Gastroesophageal sphincter (tissue), 4 donors: ENCODE results near the gene UGCG. TPM values are rescaled to one million over a fixed set of nuclear protein-coding genes. Genes with fewer than 3 reads are reported as not detected.

Experiments used
- ATAC-seq: fragments of 150-250 bp; one replicate; pipeline ENCODE4 v1.9.1; 2016; ENCODE audit warnings: mild to moderate bottlenecking, moderate library complexity
- H3K27ac ChIP-seq, 4 donors: fragments of 200-600 bp; sonication (generic) in 3 of 4; 1 replicate in 3 of 4; 2 replicates in 1 of 4; pipeline ENCODE4 v1.5.1; 2016 to 2019
- H3K27me3 ChIP-seq: fragments of 200-600 bp; sonication (generic); one replicate; pipeline ENCODE4 v1.5.1; 2019
- H3K36me3 ChIP-seq, 2 donors: fragments of 200-600 bp; sonication (generic); one replicate each; pipeline ENCODE4 v1.5.1; 2019; ENCODE audit warnings: control low read depth in 1 of 2
- H3K4me1 ChIP-seq, 3 donors: fragments of 200-600 bp; sonication (generic); 1 replicate in 2 of 3; 2 replicates in 1 of 3; pipeline ENCODE4 v1.5.1; 2016 to 2019; ENCODE audit warnings: control low read depth in 2 of 3
- H3K4me3 ChIP-seq, 2 donors: fragments of 200-600 bp; sonication (generic); one replicate each; pipeline ENCODE4 v1.5.1; 2019; ENCODE audit warnings: mild to moderate bottlenecking in 1 of 2, moderate library complexity in 1 of 2
- H3K9me3 ChIP-seq, 3 donors: fragments of 200-600 bp; sonication (generic); one replicate each; pipeline ENCODE4 v1.5.1; 2017 to 2019; ENCODE audit warnings: control low read depth in 2 of 3
- EP300 ChIP-seq: sonication (generic); formaldehyde crosslinking; IDR thresholded peaks from one replicate; pipeline ENCODE4 v1.6.1; 2017; ENCODE audit warnings: antibody characterized with exemption, mild to moderate bottlenecking
- POLR2A ChIP-seq, 2 donors: fragments of 450-650 bp; IDR thresholded peaks; one replicate each; pipeline ENCODE4 v1.6.1; 2017; ENCODE audit warnings: antibody characterized with exemption in 2 of 2, mild to moderate bottlenecking in 2 of 2, moderate library complexity in 1 of 2
- POLR2AphosphoS5 ChIP-seq: sonication (generic); formaldehyde crosslinking; IDR thresholded peaks from one replicate; pipeline ENCODE4 v1.6.1; 2017; ENCODE audit warnings: antibody characterized with exemption
- WGBS, 2 donors: methylation state at CpG; one replicate each; pipeline ENCODE4 v1.1.5; 2018; ENCODE audit warnings: low coverage in 1 of 2; 5-methylcytosine and 5-hydroxymethylcytosine counted together
- total RNA-seq, 4 donors: library from RNA; depleted of rRNA; stranded (reverse); fragments of >200 nt; gene quantifications; one replicate each; pipeline ENCODE4 v1.1.0, GENCODE V29; 2016
- TF ChIP-seq, protein P1 (sequence below), 4 experiments: fragments of 200-600 bp in 2 of 4; fragments of 450-650 bp in 2 of 4; sonication (generic) in 1 of 4; IDR thresholded peaks; one replicate each; pipeline ENCODE4 v1.5.1; 2017 to 2019; ENCODE audit warnings: antibody characterized with exemption in 4 of 4, mild to moderate bottlenecking in 2 of 4, moderate library complexity in 2 of 4

The UGCG gene
- total RNA-seq, 4 donors from 2014 or later = 30.0 to 52.6 (median 43.2) TPM

DNA sequence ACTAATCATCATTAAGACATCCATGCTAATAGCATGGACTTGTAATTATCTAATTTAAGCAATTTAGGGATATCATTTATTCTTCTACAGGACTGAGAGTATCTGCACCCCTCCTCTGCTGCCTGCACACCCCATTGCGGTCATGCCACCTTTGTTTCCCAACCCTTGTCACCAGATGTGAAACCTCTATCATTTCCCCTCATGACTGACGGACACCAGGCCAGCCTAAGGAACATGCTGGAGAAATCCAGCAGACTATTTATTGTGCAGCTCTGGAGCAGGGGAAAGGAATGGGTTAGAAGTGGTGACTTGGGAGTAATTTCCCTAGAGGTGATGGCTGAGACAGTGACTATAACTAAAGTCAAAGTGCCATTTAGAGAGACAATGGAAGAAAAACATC, 40.7 kb downstream of the UGCG start:
- H3K4me3 ChIP-seq = no peak overlapping the region
- TF ChIP-seq POLR2A (IDR thresholded peaks at IDR 0.05) = no peak
- no peak for TF ChIP-seq POLR2AphosphoS5
- TF ChIP-seq EP300 = no peak
- TF ChIP-seq, protein P1, sequence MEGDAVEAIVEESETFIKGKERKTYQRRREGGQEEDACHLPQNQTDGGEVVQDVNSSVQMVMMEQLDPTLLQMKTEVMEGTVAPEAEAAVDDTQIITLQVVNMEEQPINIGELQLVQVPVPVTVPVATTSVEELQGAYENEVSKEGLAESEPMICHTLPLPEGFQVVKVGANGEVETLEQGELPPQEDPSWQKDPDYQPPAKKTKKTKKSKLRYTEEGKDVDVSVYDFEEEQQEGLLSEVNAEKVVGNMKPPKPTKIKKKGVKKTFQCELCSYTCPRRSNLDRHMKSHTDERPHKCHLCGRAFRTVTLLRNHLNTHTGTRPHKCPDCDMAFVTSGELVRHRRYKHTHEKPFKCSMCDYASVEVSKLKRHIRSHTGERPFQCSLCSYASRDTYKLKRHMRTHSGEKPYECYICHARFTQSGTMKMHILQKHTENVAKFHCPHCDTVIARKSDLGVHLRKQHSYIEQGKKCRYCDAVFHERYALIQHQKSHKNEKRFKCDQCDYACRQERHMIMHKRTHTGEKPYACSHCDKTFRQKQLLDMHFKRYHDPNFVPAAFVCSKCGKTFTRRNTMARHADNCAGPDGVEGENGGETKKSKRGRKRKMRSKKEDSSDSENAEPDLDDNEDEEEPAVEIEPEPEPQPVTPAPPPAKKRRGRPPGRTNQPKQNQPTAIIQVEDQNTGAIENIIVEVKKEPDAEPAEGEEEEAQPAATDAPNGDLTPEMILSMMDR (IDR thresholded peaks at IDR 0.05) = no peak
- peaks cover 0 to 40% of the 10 kb centered on the region in 2 donors for H3K36me3 ChIP-seq
- H3K27me3 ChIP-seq = no peaks in the 10 kb centered on the region
- no peak for ATAC-seq
- peak overlapping the region in 1 of 4 donors; percentile 38 for H3K27ac ChIP-seq
- H3K4me1 ChIP-seq = peaks cover 0 to 15% (median 5%) of the 10 kb centered on the region in 3 donors
- H3K9me3 ChIP-seq = no peaks in the 10 kb centered on the region
- WGBS, 2 donors = 85 to 86% methylated on average over 1 to 2 of the region's 2 CpGs

DNA sequence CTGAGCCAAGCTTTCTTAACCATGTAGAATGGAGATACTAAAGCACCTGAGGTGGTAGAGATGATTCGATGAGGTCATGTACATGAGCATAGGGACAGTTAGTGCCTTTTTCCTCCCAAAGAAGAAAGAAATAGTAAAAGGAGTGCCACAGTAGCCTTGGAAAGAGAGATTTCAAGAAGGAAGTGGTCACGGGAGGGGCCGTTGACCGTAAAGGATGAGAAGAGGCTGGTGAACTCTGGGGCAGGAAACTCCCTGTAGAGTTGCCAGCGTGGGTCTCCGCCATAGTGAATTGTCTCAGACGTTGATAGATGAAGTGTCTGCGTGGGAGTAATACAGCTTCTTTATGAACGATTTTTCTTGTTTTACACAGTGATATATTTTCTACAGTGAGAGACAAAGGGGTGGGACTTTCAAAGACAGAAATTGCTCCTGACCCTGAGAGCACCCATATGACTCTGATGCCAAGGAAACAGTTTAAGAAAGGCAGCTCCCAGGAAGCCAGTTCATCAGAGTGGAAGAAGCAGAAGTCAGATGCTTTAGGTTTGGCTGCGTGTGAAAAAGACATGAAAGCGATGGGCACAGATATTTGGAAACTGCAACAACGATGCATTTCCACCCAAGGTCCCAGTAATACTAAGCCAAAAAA, 41.3 kb downstream of the UGCG start:
- peaks cover 0 to 15% (median 5%) of the 10 kb centered on the region in 3 donors for H3K4me1 ChIP-seq
- peak; percentile 39 for TF ChIP-seq POLR2AphosphoS5
- no peak for TF ChIP-seq EP300
- H3K27ac ChIP-seq = peak overlapping the region in 2 of 4 donors; percentile 6 to 38
- no peaks in the 10 kb centered on the region for H3K27me3 ChIP-seq
- H3K4me3 ChIP-seq = no peak overlapping the region
- 16 to 28% methylated on average over 11 to 12 of the region's 12 CpGs for WGBS, 2 donors
- ATAC-seq = no peak
- no peaks in the 10 kb centered on the region for H3K9me3 ChIP-seq
- H3K36me3 ChIP-seq = peaks cover 0 to 34% of the 10 kb centered on the region in 2 donors

DNA sequence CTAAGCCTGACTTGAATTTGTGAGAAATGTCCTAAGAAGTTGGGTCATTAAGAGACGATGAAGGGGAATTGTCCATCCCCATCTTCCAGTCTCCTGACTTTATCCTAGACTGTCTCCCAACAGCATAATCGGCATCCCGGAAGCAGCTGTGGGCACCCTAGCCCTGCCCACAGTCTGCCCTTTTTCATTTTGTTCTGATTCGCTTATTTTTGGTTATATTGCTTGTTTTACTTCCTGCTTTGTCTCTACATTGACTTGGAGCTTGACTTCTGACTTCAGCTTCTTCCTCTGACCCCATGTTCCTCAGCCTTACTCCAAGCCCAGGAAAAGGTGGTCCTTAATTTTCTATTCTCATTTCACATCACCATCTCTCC, 41.8 kb downstream of the UGCG start:
- H3K36me3 ChIP-seq = peaks cover 0 to 28% of the 10 kb centered on the region in 2 donors
- peak overlapping the region in 2 of 4 donors; percentile 6 to 38 for H3K27ac ChIP-seq
- no peak for ATAC-seq
- WGBS, 2 donors = 71 to 91% methylated on average over 4 of the region's 4 CpGs
- TF ChIP-seq, protein P1 (IDR thresholded peaks at IDR 0.05) = no peak
- H3K9me3 ChIP-seq = no peaks in the 10 kb centered on the region
- no peaks in the 10 kb centered on the region for H3K27me3 ChIP-seq
- H3K4me3 ChIP-seq = no peak overlapping the region
- peaks cover 0 to 15% (median 5%) of the 10 kb centered on the region in 3 donors for H3K4me1 ChIP-seq

- H3K27ac ChIP-seq = no peak overlapping the region
- TF ChIP-seq EP300 (no peak), POLR2A (IDR thresholded peaks at IDR 0.05) (no peak), POLR2AphosphoS5 (no peak)
- TF ChIP-seq, protein P1 (IDR thresholded peaks at IDR 0.05) = no peak
- H3K9me3 ChIP-seq = no peaks in the 10 kb centered on the region
- no peak overlapping the region for H3K4me3 ChIP-seq
- H3K27me3 ChIP-seq = no peaks in the 10 kb centered on the region
- no peak for ATAC-seq
- peaks cover 0 to 19% of the 10 kb centered on the region in 2 donors for H3K36me3 ChIP-seq
- peaks cover 0 to 15% (median 5%) of the 10 kb centered on the region in 3 donors for H3K4me1 ChIP-seq
- 75 to 80% methylated on average over 2 of the region's 2 CpGs for WGBS, 2 donors
These were observed 42.7 kb downstream of the UGCG start for GRCh38 chr9:111939322-111939721.

DNA sequence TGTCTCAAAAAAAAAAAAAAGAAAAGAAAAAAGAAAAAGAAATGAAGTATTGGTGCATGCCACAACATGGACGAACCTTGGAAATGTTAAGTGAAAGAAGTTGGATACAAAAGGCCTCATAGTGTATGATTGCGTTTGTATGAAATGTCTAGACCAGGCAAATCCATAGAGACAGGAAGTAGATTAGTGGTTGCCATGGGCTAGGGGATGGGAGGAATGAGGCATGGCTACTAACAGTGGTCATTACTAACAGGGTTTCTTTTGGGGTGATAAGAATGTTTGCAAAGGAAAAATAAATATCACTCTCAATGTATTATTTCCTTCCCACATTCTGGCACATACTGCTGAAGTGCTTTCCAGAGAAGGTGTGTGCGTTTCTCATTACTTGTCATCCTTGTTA, 44.1 kb downstream of the UGCG start:
- H3K9me3 ChIP-seq = no peaks in the 10 kb centered on the region
- H3K27ac ChIP-seq = no peak overlapping the region
- TF ChIP-seq, protein P1 (IDR thresholded peaks at IDR 0.05) = no peak
- TF ChIP-seq EP300 (no peak), POLR2A (IDR thresholded peaks at IDR 0.05) (no peak), POLR2AphosphoS5 (no peak)
- H3K27me3 ChIP-seq = no peaks in the 10 kb centered on the region
- H3K36me3 ChIP-seq = peaks cover 0 to 8% of the 10 kb centered on the region in 2 donors
- ATAC-seq = no peak
- peaks cover 0 to 15% (median 5%) of the 10 kb centered on the region in 3 donors for H3K4me1 ChIP-seq
- WGBS, 2 donors = 85 to 90% methylated on average over 3 of the region's 3 CpGs
- H3K4me3 ChIP-seq = no peak overlapping the region
